ENCODE measurements around the gene HSPB6.

HSPB6 gene

DNA sequence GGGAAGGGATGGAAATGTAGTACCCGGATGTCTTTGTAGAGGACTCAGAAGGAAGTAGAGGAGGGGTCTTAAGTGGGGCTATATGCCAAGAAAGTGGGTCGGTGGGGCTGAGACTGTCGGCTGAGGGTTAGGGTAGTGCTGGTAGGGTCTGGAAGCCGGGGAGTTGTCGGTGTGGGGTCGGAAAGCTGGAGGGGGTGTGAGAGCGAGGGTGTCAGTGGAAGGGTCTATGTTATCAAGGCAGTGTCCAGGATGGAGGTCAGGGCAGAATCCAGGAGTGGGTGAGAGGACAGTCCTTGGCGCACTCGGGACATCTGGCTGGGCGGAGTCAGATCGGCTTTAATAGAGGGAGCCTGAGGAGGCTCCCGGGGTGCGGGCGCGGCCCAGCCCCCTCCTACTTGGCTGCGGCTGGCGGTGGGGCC is 1.7 kb downstream of the HSPB6 start:
- peaks cover 13% of the 10 kb centered on the region for H3K4me1 ChIP-seq (ENCODE audit: low read length)
- no peak overlapping the region for H3K4me3 ChIP-seq (ENCODE audit: low read length)
- H3K27ac ChIP-seq (ENCODE audit: low read length) = no peak overlapping the region
- no peak overlapping the region for H2AFZ ChIP-seq (ENCODE audit: low read depth, low read length)
- H3K9ac ChIP-seq (ENCODE audit: low read length) = no peak overlapping the region
- peaks cover 5% of the 10 kb centered on the region for H3K36me3 ChIP-seq (replicated peaks; ENCODE audit: low read depth, low read length)
- H4K20me1 ChIP-seq (ENCODE audit: insufficient read depth, low read length) = peaks cover 3% of the 10 kb centered on the region
- H3K9me3 ChIP-seq (ENCODE audit: insufficient read depth, low read length) = no peaks in the 10 kb centered on the region
- no peak for TF ChIP-seq EZH2phosphoT487 (IDR thresholded peaks at IDR 0.05; ENCODE audit: low read depth)
- TF ChIP-seq, protein P1, sequence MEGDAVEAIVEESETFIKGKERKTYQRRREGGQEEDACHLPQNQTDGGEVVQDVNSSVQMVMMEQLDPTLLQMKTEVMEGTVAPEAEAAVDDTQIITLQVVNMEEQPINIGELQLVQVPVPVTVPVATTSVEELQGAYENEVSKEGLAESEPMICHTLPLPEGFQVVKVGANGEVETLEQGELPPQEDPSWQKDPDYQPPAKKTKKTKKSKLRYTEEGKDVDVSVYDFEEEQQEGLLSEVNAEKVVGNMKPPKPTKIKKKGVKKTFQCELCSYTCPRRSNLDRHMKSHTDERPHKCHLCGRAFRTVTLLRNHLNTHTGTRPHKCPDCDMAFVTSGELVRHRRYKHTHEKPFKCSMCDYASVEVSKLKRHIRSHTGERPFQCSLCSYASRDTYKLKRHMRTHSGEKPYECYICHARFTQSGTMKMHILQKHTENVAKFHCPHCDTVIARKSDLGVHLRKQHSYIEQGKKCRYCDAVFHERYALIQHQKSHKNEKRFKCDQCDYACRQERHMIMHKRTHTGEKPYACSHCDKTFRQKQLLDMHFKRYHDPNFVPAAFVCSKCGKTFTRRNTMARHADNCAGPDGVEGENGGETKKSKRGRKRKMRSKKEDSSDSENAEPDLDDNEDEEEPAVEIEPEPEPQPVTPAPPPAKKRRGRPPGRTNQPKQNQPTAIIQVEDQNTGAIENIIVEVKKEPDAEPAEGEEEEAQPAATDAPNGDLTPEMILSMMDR (IDR thresholded peaks at IDR 0.05; ENCODE audit: low read depth, low read length) = no peak
- peaks cover 18% of the 10 kb centered on the region for H3K79me2 ChIP-seq (ENCODE audit: low read length)
- no peaks in the 10 kb centered on the region for H3K27me3 ChIP-seq (ENCODE audit: low read depth, low read length)
- no peak overlapping the region for H3K4me2 ChIP-seq (ENCODE audit: low read length)

DNA sequence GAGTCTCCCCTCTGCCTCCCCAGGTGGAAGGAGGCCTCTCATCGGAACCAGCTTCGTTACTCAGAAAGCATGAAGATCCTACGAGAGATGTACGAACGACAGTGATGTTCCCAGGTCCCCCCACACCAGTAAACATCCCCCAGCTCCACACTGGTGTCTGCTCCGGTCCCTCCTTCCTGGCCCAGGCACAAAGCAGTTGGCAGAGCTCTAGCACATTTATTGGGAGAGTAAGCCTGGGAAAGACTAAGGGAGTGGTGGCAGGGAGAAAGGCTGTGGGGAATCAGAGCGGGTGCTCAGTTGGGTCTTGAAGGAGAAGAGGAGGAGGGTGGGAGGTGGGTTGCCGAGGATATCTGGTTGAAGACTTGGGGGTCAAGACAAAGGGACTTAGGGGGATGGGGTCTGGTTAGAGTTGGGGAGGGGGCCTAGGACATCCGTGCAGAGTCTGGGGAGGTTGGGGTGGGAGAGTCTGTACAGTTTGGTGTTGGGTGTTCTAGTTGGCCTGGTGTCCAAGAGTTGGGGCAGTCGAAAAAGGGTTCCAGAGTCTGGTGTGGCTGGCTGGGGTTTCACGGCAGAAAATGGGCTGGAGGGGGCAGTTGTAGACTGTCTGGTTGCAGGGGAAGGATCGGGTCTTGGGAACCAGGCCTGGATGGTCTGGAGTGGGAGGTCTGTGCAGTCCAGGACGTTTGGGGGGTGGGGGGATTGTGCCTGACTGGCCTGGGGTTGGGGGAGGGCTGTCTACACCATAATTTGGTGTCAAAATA is 2.3 kb downstream of the HSPB6 start:
- TF ChIP-seq, protein P1 (IDR thresholded peaks at IDR 0.05; ENCODE audit: low read depth, low read length) = no peak
- no peak for TF ChIP-seq EZH2phosphoT487 (IDR thresholded peaks at IDR 0.05; ENCODE audit: low read depth)
- no peak overlapping the region for H3K4me3 ChIP-seq (ENCODE audit: low read length)

DNA sequence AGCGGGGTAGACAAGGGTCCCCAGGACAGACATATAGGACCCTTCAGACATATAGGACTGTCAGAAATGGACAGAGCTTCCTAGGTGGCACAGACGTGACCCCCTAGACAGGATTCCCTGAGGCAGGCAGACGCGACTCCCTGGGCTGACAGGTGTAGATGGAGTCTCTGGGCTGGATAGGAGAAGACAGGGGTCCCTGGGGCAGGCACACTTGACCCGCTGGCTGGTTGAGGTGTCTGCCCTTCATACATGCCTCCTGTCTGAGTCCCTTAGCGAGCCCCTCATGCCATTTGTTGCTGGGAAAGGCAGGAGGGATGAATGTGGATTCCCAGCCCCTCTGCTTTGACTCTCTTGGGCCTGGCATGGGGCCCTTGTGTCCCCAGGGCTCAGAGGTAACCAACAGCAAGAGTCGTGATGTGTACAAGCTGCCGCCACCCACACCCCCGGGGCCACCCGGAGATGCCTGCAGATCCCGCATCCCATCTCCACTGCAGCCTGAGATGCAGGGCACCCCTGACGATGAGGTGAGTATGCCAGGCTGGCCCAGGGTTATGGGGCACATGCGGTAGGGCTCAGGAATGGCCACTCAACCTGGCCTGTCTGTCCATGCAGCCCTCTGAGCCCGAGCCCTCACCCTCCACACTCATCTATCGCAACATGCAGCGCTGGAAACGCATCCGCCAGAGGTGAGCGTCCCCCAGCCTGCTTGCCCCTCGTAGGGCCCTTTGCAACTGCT is 3.0 kb downstream of the HSPB6 start:
- Histone ChIP-seq H3K36me3 (replicated peaks; ENCODE audit: low read depth, low read length) (no peaks in the 10 kb centered on the region), H3K79me2 (ENCODE audit: low read length) (peaks cover 6% of the 10 kb centered on the region), H3K4me3 (ENCODE audit: low read length) (no peak overlapping the region), H2AFZ (ENCODE audit: low read depth, low read length) (no peak overlapping the region), H3K9ac (ENCODE audit: low read length) (no peak overlapping the region), H3K4me1 (ENCODE audit: low read length) (peaks cover 11% of the 10 kb centered on the region), H3K4me2 (ENCODE audit: low read length) (no peak overlapping the region), H4K20me1 (ENCODE audit: insufficient read depth, low read length) (peaks cover 1% of the 10 kb centered on the region; the same call in 1 of the 2 replicates), H3K27me3 (ENCODE audit: low read depth, low read length) (no peaks in the 10 kb centered on the region), H3K27ac (ENCODE audit: low read length) (no peak overlapping the region), H3K9me3 (ENCODE audit: insufficient read depth, low read length) (no peaks in the 10 kb centered on the region)
- TF ChIP-seq EZH2phosphoT487 (IDR thresholded peaks at IDR 0.05; ENCODE audit: low read depth) = no peak
- TF ChIP-seq, protein P1 (IDR thresholded peaks at IDR 0.05; ENCODE audit: low read depth, low read length) = no peak

More for the DNA sequence above, 2.3 kb downstream of the HSPB6 start:
- no peaks in the 10 kb centered on the region for H3K9me3 ChIP-seq (ENCODE audit: insufficient read depth, low read length)
- H3K27me3 ChIP-seq (ENCODE audit: low read depth, low read length) = no peaks in the 10 kb centered on the region
- peaks cover 13% of the 10 kb centered on the region for H3K4me1 ChIP-seq (ENCODE audit: low read length)
- H3K9ac ChIP-seq (ENCODE audit: low read length) = no peak overlapping the region
- peaks cover under 1% of the 10 kb centered on the region for H3K36me3 ChIP-seq (replicated peaks; ENCODE audit: low read depth, low read length)
- H2AFZ ChIP-seq (ENCODE audit: low read depth, low read length) = no peak overlapping the region
- H4K20me1 ChIP-seq (ENCODE audit: insufficient read depth, low read length) = peaks cover 3% of the 10 kb centered on the region; the same call in 1 of the 2 replicates
- H3K27ac ChIP-seq (ENCODE audit: low read length) = no peak overlapping the region
- H3K4me2 ChIP-seq (ENCODE audit: low read length) = no peak overlapping the region
- peaks cover 14% of the 10 kb centered on the region for H3K79me2 ChIP-seq (ENCODE audit: low read length)

DNA sequence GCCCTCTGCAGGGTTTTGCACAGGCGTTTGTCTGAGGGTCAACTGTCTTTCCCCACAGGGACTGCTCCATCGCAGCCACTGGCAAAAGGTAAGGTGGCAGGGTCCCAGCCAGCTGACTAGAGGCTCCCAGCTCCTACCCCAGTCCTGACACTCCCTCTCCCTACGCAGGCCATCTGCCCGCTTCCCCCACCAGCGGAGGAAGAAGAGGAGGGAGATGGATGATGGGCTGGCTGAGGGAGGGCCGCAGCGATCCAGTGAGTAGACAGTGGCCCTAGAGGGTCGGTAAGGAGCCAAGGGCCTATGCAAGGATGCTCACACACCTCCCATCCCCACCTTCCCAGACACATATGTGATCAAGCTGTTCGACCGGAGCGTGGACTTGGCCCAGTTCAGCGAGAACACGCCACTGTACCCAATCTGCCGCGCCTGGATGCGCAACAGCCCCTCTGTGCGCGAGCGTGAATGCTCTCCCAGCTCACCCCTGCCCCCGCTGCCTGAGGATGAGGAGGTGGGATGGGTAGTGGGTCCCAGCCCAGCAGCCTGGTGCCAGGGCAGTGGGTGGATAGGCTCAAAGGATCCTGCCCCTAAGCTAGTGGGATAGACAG is 4.0 kb downstream of the HSPB6 start:
- H3K27ac ChIP-seq (ENCODE audit: low read length) = no peak overlapping the region

More for the DNA sequence above, 4.0 kb downstream of the HSPB6 start:
- Histone ChIP-seq H3K9me3 (ENCODE audit: insufficient read depth, low read length) (no peaks in the 10 kb centered on the region), H4K20me1 (ENCODE audit: insufficient read depth, low read length) (no peaks in the 10 kb centered on the region), H3K36me3 (replicated peaks; ENCODE audit: low read depth, low read length) (no peaks in the 10 kb centered on the region), H3K4me2 (ENCODE audit: low read length) (no peak overlapping the region), H3K9ac (ENCODE audit: low read length) (no peak overlapping the region), H3K79me2 (ENCODE audit: low read length) (0 out of 2 replicates have a peak, but pooled peaks cover 3% of the 10 kb centered on the region), H3K4me1 (ENCODE audit: low read length) (peaks cover 12% of the 10 kb centered on the region), H2AFZ (ENCODE audit: low read depth, low read length) (no peak overlapping the region), H3K27me3 (ENCODE audit: low read depth, low read length) (no peaks in the 10 kb centered on the region), H3K4me3 (ENCODE audit: low read length) (no peak overlapping the region)
- TF ChIP-seq EZH2phosphoT487 (IDR thresholded peaks at IDR 0.05; ENCODE audit: low read depth) = no peak
- TF ChIP-seq, protein P1 (IDR thresholded peaks at IDR 0.05; ENCODE audit: low read depth, low read length) = no peak
